GM23338 (cell line): ENCODE data around the gene TMEM218. TPM values are rescaled to one million over a fixed set of nuclear protein-coding genes. Genes with fewer than 3 reads are reported as not detected.

ENCODE experiments used
- ATAC-seq: fragments of 200-7000 bp; cut with Tn5 transposase; 3 replicates; pipeline ENCODE4 v1.9.1; 2020
- DNase-seq: peaks from one replicate; pipeline ENCODE4 v3.0.0-alpha.2; 2015; ENCODE audit warnings: low spot score
- H2AFZ ChIP-seq: fragments of 200-600 bp; sonication (generic); 2 replicates; pipeline ENCODE4 v1.8.0; 2016; ENCODE audit warnings: antibody characterized with exemption, mild to moderate bottlenecking, moderate library complexity
- H3F3A ChIP-seq: fragments of 200-600 bp; sonication (generic); replicated peaks from 2 replicates; pipeline ENCODE4 v1.8.0; 2017; ENCODE audit warnings: antibody characterized with exemption, mixed run types, low read depth
- H3K27ac ChIP-seq: fragments of 200-600 bp; sonication (generic); 2 replicates; pipeline ENCODE4 v1.6.1; 2016; ENCODE audit warnings: low read depth
- H3K27me3 ChIP-seq: fragments of 200-600 bp; sonication (generic); 2 replicates; pipeline ENCODE4 v1.8.0; 2016; ENCODE audit warnings: mild to moderate bottlenecking, mixed run types, moderate library complexity; ENCODE audit not compliant: insufficient read depth
- H3K36me3 ChIP-seq: fragments of 200-600 bp; sonication (generic); 2 replicates; pipeline ENCODE4 v1.8.0; 2016; ENCODE audit warnings: mild to moderate bottlenecking; ENCODE audit not compliant: insufficient read depth
- H3K4me1 ChIP-seq: fragments of 200-600 bp; sonication (generic); 2 replicates; pipeline ENCODE4 v1.8.0; 2016; ENCODE audit warnings: mild to moderate bottlenecking, moderate library complexity; ENCODE audit not compliant: insufficient read depth
- H3K4me2 ChIP-seq: fragments of 200-600 bp; sonication (generic); 2 replicates; pipeline ENCODE4 v1.7.1; 2017; ENCODE audit warnings: mixed run types
- H3K4me3 ChIP-seq: fragments of 200-600 bp; sonication (generic); 2 replicates; pipeline ENCODE4 v1.6.1; 2016; ENCODE audit warnings: mixed run types
- H3K79me2 ChIP-seq: fragments of 200-600 bp; sonication (generic); replicated peaks from 2 replicates; pipeline ENCODE4 v1.8.0; 2017; ENCODE audit warnings: mild to moderate bottlenecking; ENCODE audit not compliant: insufficient read depth
- H3K9me2 ChIP-seq: fragments of 200-600 bp; sonication (generic); 2 replicates; pipeline ENCODE4 v1.8.0; 2017; ENCODE audit not compliant: insufficient read depth
- H4K20me1 ChIP-seq: fragments of 200-600 bp; sonication (generic); replicated peaks from 2 replicates; pipeline ENCODE4 v1.8.0; 2017; ENCODE audit warnings: mild to moderate bottlenecking; ENCODE audit not compliant: insufficient read depth
- H3K27ac Mint-ChIP-seq: 2 replicates; pipeline ENCODE4 v1.8.0; 2020; ENCODE audit warnings: inconsistent platforms, mild to moderate bottlenecking, moderate library complexity, mixed read lengths
- H3K27me3 Mint-ChIP-seq: 3 replicates; pipeline ENCODE4 v1.8.0; 2022; ENCODE audit warnings: low read depth, mild to moderate bottlenecking, moderate library complexity, mixed read lengths, inconsistent platforms; ENCODE audit not compliant: insufficient read depth, poor library complexity
- H3K36me3 Mint-ChIP-seq: 3 replicates; pipeline ENCODE4 v1.8.0; 2021; ENCODE audit warnings: low read depth, mild to moderate bottlenecking, inconsistent platforms, moderate library complexity, mixed read lengths
- H3K4me1 Mint-ChIP-seq: 3 replicates; pipeline ENCODE4 v1.8.0; 2020; ENCODE audit warnings: mild to moderate bottlenecking, inconsistent platforms, mixed read lengths
- H3K4me3 Mint-ChIP-seq: 3 replicates; pipeline ENCODE4 v1.8.0; 2021; ENCODE audit warnings: moderate library complexity, mild to moderate bottlenecking, inconsistent platforms, mixed read lengths
- H3K9me3 Mint-ChIP-seq: 3 replicates; pipeline ENCODE4 v1.8.0; 2020; ENCODE audit warnings: moderate library complexity, mild to moderate bottlenecking, inconsistent platforms, mixed read lengths
- CTCF ChIP-seq, 2 experiments: fragments of 200-600 bp in 1 of 2; sonication (generic) in 1 of 2; conservative IDR thresholded peaks; 2 replicates each; pipeline versions ENCODE4 v1.5.1 to v1.6.1; 2016 to 2017; ENCODE audit warnings: antibody characterized with exemption in 2 of 2, low read depth in 2 of 2, mild to moderate bottlenecking in 2 of 2, moderate library complexity in 1 of 2
- ETS1 ChIP-seq: IDR thresholded peaks from 2 replicates; pipeline ENCODE4 v1.6.1; 2016; ENCODE audit warnings: antibody characterized with exemption
- POLR2AphosphoS5 ChIP-seq: IDR thresholded peaks from 2 replicates; pipeline ENCODE4 v1.6.1; 2016; ENCODE audit warnings: antibody characterized with exemption, low read depth
- STAT1 ChIP-seq: IDR thresholded peaks from one replicate; pipeline ENCODE4 v1.6.1; 2016; ENCODE audit warnings: antibody characterized with exemption; ENCODE audit not compliant: unreplicated experiment
- ZNF114 ChIP-seq: fragments of 250-450 bp; sonication (Bioruptor Pico); IDR thresholded peaks from 2 replicates; pipeline ENCODE4 v1.5.0; 2020; ENCODE audit warnings: mild to moderate bottlenecking, moderate library complexity
- ZNF331 ChIP-seq: fragments of 250-450 bp; sonication (Bioruptor Pico); IDR thresholded peaks from 2 replicates; pipeline ENCODE4 v1.5.0; 2020; ENCODE audit warnings: low read depth, mild to moderate bottlenecking, moderate library complexity
- ZNF462 ChIP-seq: fragments of 250-450 bp; sonication (Bioruptor Pico); IDR thresholded peaks from 2 replicates; pipeline ENCODE4 v1.5.0; 2020; ENCODE audit warnings: mild to moderate bottlenecking, moderate library complexity
- polyA plus RNA-seq: library from polyadenylated mRNA; unstranded; fragments of >200 nt; fragmentation: Nextera tagmentation; extraction: Ambion mirVana; gene quantifications from 2 replicates; pipeline ENCODE4 v1.2.1, GENCODE V29; 2016
- total RNA-seq: library from RNA; depleted of rRNA; stranded (reverse); fragments of >200 nt; shearing (Covaris generic); gene quantifications from 2 replicates; pipeline ENCODE4 v1.2.3, GENCODE V29; 2014

Gene TMEM218
- total and polyA plus RNA-seq, 2 experiments from 2014 or later: 23.7 to 24.2 TPM

GRCh38 chr11:125086633-125087296 lies 24.7 kb downstream of the TMEM218 start (continued):
- TF ChIP-seq ZNF462 (no peak), STAT1 (no peak), POLR2AphosphoS5 (no peak)

GRCh38 chr11:125085301-125086081 lies 25.9 kb downstream of the TMEM218 start:
- H3K36me3 Mint-ChIP-seq: no peaks in the 10 kb centered on the region; the same call in 2 of the 3 replicates
- Histone ChIP-seq H3K4me2 (no peak overlapping the region), H3K27ac (no peak overlapping the region), H3K27me3 (no peaks in the 10 kb centered on the region), H3K36me3 (no peaks in the 10 kb centered on the region), H3K4me1 (no peaks in the 10 kb centered on the region), H3K9me2 (no peaks in the 10 kb centered on the region), H3F3A (no peaks in the 10 kb centered on the region), H3K79me2 (no peaks in the 10 kb centered on the region), H3K4me3 (no peak overlapping the region), H4K20me1 (no peaks in the 10 kb centered on the region), H2AFZ (no peak overlapping the region)
- peak; percentile 84 for ATAC-seq
- DNase-seq: peak; percentile 60
- H3K9me3 Mint-ChIP-seq: no peaks in the 10 kb centered on the region
- H3K27ac Mint-ChIP-seq: no peak overlapping the region; the same call in 1 of the 2 replicates
- H3K4me3 Mint-ChIP-seq: no peak overlapping the region
- TF ChIP-seq ETS1 (no peak), ZNF331 (CRISPR knock-in tag) (no peak), CTCF (conservative IDR thresholded peaks at IDR 0.05; ENCODE audit: low read depth in 2 of 2) (peak; percentile 43 to 72; a peak in 3 of 4 replicates), ZNF114 (CRISPR knock-in tag) (no peak)
- H3K4me1 Mint-ChIP-seq: peaks cover 2% of the 10 kb centered on the region
- H3K27me3 Mint-ChIP-seq: peaks cover 7% of the 10 kb centered on the region
